ENCODE results near the gene SCFD2. TPM values are rescaled to one million over a fixed set of nuclear protein-coding genes. Genes with fewer than 3 reads are reported as not detected.
"Not testable (repeated sequence)": the region's sequence is repeated elsewhere in the genome, so short reads cannot be mapped to it uniquely, and the experiment has no call there.

Gene SCFD2
- total RNA-seq, 1 donor from 2014 or later, result 20.4 TPM

DNA sequence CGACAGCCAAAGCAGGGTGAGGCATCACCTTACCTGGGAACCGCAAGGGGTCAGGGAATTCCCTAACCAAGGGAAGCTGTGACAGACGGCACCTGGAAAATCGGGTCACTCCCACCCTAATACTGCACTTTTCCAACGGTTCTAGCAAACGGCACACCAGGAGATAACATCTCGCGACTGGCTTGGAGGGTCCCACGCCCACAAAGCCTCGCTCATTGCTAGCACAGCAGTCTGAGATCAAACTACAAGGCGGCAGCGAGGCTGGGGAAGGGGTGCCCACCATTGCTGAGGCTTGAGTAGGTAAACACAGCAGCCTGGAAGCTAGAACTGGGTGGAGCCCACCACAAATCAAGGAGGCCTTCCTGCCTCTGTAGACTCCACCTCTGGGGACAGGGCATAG lies 25.7 kb downstream of the SCFD2 start:
- not testable (repeated sequence) for DNase-seq

DNA sequence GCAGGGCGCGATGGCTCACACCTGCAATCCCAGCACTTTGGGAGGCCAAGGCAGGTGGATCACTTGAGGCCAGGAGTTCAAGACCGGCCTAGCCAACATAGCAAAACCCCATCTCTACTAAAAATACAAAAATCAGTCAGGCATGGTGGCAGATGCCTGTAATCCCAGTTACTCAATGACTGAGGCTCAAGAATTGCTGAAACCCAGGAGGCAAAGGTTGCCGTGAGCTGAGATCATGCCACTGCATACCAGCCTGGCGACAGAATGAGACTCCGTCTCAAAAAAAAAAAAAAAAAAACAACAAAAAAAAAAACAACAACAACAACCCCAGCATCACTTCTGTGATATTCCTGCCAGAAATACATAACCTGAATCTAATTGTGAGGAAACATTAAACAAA lies 30.9 kb downstream of the SCFD2 start:
- not testable (repeated sequence) for DNase-seq

DNA sequence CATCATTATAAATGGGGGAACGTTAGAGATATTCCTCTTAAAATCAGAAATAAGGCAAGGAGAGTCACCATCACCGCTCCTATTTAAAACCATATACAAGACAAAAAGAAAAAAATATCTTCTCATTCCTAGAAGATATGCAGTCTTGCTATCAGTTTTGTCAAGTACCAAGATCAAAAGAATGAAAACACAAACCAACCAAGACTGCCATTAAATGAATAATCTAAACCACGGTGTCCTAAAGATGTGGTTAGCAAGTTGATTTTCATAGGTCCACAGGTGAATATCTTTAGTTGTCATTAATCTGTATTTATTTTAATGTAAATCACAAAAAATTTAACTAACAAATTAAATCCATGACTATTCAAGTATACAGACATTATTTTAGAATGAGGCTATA lies 39.3 kb downstream of the SCFD2 start:
- DNase-seq, result no peak

DNA sequence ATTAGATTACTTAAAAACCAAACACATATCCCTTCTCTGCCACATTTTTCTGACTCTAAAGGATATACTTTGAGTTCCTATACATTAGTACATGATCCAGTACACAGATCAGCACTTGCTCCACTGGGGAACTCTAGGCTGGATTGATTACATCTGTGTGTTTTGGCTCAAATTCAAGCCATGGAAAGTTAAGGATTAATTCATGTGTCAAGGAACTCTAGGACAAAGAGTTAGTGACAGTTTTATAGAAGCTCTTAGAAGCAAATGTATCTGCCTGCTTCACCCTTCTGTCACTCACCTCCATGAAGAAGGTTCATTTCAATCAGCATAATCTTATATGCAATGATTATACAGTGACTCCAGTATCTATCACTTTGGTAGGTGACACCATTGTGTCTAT lies 43.2 kb downstream of the SCFD2 start:
- peak; percentile 44 for DNase-seq

DNA sequence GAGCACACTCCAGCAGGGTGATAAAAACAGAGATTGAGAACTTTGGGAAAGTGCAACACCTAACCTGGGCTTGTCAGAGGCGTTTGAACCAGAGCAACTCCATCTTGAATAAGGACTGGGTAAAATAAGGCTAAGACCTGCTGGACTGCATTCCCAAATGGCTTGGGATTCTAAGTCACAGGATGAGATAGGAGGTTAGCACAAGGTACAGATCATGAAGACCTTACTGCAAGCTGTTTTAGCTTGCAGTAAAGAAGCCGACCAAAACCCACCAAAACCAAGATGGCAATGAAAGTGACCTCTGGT lies 43.9 kb downstream of the SCFD2 start:
- no peak for DNase-seq

DNA sequence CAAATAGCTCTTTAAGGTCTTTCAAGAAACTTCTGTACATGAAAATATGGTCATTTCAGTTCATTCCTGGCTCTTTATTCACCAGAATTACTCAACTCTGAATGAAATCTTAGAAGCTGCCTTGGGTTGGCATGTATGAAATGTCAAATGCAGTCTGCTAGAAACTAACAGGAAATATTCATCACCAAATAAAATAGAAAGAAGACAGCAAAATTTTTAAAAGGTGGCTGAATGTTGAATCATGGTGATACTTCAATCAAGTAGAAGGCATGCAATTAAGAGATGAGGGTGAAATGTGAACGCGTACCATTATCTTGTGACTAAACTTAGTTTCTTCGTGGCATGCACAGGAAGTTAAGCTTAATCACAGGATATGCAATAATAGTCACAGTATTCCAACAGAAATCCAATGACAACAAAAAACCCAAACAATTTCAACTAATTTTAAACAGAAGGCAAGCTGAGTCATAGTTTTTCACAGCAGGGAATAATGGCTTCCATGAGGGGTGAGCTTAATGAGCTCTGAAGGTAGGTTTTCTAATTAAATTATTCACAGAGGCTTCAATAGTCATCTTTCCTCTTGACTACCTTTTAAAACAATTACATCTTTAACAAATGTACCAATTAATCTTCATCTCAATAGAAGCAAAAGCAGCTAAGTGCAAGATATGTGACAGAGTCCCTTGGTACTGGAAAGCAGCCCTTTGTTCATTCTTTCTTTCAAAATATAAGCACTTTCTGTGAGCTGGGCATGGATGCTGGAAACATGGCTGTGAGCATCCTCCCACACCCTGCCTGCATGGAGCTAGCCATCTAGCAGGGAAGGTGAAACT lies 44.5 kb downstream of the SCFD2 start:
- peak; percentile 94 for DNase-seq

DNA sequence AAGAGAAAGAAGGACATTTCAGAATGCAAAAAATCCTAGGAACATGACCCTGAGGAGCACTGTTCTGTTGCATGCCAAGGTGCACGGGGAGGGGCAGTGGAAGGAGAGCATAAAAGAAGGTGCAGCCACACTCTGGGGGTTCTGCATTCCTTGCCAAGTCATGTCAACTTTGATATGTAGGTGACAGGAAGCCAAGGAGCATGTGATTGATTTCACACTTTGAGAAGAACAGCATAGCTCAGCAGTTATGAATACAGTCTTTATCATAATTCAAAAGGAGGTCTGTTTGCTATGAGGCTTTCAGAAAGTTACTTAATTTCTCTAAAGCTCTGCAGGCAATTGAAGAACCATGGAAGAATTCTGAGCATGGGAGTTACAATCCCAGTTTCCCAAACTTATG lies 50.6 kb downstream of the SCFD2 start:
- DNase-seq, result no peak

DNA sequence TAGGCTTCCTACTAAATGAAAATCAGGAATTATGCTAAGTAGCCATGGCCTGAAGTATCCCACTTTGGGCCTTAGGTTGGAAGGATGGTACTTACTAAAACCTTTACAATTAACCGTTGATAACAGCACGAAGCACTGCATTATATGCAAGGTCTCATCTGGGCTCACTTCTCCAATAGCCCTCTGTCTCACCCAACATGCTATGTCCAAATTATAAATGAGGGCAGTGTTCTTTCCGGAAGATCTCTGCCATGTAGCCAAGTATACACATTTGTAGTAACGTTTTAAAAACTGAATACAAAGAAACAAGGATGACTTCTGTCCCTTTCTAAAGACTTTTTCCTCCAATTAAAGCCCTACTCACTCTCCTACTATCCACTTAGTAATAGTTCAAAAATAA lies 51.6 kb downstream of the SCFD2 start:
- DNase-seq, result no peak

DNA sequence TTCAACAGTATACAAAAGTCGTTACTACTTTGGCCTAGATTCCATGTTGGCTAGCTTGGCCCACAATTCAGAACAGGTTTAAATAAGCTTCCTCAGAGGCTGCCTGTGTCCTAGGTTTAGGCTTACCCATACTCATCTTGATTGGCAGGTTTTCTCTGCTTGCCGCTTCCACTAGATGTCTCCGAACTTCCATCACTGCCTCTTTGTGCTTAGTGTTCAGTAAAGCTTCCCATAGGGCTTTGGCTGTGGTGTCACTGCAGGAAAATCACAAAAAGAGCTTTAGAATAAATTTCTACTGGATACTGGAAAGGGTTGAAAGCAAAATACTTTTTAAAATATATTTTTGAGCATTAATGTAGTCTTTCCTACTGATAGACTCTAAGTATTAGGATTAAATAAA lies 52.4 kb downstream of the SCFD2 start:
- DNase-seq, result peak; percentile 34

DNA sequence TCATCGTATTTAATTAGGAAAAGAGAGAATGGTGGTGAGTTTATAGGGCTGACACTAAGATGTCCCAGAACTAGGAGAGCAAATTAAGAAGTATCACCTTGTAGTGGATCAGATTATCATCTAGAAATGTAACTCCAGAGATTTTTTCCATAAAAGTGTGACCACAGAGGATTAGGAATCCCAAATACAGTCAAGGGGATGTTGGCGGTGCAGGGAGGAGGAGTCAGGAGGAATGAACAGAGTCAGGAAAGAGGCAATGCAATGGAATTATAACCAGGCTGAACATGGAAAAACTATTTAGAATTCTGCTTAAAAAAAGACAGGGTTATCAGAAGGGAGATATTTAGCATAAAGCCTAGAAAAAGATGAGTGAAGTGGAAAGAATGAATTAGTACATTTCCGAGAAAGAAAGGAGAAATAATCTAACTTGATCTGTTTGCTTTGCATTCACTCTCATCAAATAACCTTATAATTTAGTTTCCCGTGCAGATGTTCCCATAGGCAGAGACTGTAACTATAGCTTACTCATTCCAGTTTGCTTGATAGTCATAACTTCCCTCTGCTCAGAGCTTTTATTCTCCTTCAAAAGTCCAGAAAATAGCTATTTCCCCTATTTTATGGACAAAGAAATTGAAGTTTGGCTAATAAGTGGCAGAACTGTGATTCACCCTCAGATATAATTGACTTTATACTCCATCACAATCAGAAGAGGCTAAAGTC lies 56.4 kb downstream of the SCFD2 start:
- DNase-seq, result no peak

DNA sequence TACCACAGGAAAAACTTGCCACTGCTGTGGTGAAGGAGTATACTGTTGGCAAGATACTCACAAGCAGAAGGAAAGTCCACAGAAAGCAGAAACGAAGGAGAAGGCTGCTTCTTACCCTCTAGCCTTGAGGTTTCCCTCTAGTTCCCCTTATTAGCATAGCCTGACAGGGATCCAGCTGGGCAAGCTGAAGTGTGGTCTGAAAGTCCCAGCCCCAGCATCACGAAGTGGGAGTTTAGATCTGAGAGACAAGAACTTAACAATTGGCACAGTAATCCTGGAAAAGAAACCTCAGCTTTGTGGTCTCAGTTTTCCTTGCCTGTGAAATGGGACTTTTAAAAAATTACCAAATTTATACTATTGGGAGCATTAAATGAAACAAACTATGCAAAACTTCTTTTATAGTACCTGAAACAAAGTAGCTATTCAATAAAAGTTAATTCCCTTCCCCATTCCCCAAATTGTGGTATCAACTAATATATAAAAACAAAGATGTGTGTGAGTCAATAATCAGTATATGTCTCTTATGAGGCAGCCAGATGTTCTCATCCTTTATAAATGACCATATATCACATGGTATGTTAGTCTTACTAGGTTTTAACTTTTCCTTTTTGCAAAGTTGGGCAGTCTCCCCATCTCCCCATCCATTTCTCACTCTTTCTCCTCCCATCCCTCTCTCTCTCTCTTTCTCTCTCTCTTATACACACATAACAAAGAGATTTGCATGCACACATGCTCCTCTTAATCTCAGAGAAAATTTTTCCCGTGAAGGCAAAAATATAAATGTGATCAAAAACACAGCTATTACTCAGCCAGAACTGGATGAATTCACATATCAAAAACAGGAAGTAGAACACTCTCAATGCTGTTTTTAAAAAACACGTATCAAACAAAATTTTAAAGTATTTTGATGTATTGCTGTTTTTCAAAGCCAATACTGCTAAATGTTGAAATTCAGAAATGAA lies 57.8 kb downstream of the SCFD2 start:
- DNase-seq, result peak; percentile 8

DNA sequence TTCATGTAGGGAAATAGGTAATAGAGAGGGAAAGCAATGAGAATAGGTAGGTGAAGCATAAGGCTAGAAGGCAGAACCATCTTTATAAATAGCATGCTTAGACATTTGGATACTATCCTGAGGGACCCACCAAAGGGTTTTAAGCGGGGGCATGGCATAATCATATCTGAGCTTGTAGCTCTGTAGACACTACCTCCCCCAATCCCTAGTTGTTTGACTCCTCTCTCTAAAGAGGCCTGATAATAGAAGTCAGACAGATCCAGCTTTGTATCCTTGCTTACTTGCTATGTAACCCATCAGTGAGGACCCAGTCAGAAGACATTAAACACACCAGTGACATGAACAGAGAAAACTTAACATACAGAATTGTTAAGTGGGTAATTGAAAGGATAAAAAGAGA lies 58.7 kb downstream of the SCFD2 start:
- peak; percentile 8 for DNase-seq

DNA sequence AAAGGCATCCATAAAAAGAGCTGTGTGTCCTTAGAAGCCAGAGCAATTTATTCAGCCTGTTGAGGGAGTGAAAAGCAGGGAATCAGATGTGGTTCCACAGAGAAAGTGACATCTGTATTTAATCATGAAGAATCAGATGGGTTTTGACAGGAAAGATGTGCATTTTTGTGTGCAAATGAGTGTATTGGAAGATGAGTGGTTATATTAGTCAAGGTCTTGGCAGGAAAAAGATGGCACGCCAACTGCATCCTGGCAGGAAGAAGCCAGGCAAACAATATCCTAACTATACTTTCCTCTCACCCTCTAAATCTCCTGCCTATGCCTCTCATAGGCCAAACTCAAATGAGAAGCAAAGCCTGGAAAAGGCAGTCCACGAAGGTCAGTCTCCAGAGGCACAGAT lies 59.1 kb downstream of the SCFD2 start:
- DNase-seq, result peak; percentile 60

DNA sequence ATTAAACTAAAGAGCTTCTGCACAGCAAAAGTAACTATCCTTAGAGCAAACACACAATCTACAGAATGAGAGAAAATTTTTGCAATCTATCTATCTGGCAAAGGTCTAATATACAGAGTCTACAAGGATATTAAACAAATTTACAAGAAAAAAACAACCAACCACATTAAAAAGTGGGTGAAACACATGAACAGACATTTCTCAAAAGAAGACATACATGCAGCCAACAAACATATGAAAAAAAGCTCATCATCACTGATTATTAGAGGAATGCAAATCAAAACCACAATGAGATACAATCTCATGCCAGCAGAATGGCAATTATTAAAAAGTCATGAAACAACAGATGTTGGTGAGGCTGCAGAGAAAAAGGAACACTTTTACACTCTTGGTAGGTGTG lies 73.7 kb downstream of the SCFD2 start:
- not testable (repeated sequence) for DNase-seq

DNA sequence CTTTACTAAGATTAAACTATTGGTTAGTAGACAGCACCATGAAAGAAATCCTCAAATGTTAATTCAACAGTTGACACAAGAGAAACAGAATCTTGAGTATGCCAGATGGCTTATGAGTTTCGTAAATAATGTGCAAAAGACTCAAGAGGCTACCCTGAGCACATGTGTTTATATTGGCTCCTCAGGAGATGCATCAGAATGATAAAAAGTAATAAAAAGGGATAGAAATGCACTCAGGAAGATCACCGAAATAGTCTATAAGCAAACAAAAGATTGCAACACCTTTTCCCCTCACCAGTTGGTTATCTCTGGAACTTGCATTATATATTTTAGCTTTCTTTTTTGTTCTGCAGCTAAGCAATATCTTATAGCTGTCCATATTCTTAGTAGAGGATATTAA lies 84.4 kb downstream of the SCFD2 start:
- DNase-seq, result no peak

DNA sequence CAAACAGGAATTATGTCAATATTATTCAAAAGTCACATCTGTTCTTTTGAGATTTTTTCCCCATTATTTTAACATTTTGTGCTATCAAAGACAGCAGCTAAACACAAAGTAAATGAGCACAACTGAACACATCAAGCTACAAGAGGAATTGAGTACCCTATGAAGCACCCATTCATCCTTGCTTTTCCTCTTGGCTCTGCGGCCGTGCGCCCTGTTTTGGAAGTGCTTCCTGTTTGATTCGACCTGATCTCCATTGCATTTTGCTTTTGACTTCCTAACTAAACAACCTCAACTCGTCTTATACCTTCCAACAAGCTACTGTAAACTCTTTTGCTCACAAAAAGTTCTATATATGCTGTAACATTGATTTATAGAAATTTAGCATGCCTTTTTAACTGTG lies 85.0 kb downstream of the SCFD2 start:
- DNase-seq, result no peak

DNA sequence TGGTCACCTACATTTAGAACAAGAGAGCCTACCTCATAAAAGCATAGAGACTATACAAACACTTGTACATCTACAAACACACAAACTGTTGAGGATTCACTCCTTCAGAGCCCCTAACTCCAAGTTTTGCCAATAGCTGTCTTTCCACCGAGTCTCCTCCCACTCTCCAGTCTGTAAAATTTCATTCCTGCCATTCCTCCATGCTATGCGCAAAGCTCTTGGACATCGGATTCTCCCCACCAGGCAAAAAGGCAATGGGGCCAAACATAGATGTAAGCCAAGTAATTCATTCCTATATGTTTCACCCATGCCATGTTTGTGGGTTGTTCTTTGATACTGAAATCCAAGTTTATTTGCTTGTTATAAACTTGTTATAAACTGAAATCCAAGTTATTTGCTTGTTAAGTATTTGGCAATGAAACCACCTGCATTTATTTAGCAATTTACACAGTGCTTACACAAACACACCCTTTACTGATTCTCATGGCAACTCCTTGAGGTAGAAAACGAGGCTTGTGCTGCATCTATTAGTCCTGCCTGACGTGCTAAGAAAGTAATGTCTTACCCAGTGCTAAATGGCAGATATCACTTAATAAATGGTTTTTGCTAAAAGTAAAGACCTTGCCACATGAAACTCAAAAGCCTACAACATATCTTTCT lies 91.1 kb downstream of the SCFD2 start:
- DNase-seq, result no peak

DNA sequence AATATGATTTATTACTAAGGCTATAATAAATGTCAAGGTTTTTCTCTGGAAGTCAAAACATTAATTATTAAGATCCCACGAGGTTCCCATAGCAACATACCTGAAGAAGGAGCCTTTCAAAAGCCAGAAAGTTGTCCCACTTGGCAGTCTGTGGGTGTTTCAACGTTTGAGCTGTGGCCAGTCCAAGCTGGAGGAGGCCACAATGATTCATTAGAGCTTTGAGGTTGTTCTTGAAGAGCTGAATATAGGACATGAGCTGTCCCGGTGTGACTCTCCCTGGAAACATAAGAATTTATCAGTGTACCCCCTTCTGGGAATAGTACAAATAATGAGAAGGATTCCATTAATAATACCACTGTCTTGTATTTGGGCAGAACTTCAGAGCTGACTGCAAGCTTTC lies 92.1 kb downstream of the SCFD2 start:
- no peak for DNase-seq

DNA sequence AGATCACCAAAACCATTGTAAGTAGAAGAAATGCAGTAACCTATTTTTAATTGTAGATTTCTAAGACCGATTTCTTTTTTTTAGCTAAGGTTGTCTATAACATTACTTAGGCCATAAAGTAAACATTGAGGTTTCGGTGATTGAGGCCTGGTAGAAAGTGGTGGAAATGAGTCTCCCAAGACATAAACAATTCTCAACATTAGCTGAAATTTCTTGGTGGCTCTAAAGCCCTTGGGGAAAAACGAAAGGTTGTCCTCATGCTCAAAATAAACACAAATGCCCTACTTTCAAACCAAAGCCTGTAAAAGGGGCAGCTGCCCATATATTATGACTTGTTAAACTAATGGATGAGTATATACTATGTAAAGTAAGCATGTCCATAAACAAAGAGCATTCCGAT lies 98.8 kb downstream of the SCFD2 start:
- no peak for DNase-seq

DNA sequence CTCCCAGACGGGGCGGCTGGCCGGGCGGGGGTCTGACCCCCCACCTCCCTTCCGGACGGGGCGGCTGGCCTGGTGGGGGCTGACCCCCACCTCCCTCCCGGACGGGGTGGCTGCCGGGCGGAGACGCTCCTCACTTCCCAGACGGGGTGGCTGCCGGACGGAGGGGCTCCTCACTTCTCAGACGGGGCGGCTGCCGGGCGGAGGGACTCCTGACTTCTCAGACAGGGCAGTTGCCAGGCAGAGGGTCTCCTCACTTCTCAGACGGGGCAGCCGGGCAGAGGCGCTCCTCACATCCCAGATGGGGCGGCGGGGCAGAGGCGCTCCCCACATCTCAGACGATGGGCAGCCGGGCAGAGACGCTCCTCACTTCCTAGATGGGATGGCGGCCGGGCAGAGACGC lies 109.9 kb downstream of the SCFD2 start:
- not testable (repeated sequence) for DNase-seq

DNA sequence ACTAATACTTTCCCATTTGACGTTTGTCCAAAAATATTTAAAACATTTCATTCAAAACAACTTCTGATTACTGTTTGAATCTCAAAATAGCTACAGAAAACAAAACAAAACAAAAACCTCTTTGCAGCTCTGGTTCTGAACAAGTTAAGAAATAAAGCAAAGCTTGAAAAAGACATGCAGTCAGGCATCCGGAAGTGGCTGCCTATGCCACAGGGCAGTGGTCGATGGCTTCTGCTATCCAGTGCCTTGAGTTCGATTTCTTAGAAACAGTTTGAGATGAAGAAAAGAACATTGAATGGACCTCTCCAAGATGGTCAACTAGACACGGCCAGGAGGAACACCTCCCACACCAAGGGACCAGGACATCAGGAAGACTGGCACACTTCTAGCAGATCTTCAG lies 125.3 kb downstream of the SCFD2 start:
- no peak for DNase-seq

DNA sequence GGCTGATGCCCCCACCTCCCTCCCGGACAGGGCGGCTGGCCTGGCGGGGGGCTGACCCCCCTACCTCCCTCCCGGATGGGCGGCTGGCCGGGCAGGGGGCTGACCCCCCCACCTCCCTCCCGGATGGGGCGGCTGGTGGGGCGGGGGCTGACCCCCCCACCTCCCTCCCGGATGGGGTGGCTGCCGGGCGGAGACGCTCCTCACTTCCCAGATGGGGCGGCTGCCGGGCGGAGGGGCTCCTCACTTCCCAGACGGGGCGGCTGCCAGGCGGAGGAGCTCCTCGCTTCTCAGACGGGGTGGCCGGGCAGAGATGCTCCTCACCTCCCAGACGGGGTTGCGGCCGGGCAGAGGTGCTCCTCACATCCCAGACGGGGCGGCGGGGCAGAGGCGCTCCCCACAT lies 127.5 kb downstream of the SCFD2 start:
- DNase-seq, result not testable (repeated sequence)

DNA sequence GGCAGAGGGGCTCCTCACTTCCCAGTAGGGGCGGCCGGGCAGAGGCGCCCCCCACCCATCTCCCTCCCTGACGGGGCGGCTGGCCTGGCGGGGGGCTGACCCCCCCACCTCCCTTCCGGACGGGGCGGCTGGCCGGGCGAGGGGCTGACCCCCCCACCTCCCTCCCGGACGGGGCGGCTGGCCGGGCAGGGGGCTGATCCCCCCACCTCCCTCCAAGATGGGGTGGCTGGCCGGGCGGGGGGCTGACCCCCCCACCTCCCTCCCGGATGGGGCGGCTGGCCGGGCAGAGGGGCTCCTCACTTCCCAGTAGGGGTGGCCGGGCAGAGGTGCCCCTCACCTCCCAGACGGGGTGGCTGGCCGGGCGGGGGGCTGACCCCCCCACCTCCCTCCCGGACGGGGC lies 128.1 kb downstream of the SCFD2 start:
- not testable (repeated sequence) for DNase-seq

All from dermis blood vessel endothelial cell (primary cell).